Activated CD4-positive, alpha-beta T cell treated with anti-CD3 and anti-CD28 coated beads for 36 hours (primary cell): Measurements from ENCODE around the gene ACTL7A. TPM values are rescaled to one million over a fixed set of nuclear protein-coding genes. Genes with fewer than 3 reads are reported as not detected.

Experiments
- ATAC-seq: fragments of 200-7000 bp; cut with Tn5 transposase; one replicate; pipeline ENCODE4 v1.10.0; 2021; ENCODE audit warnings: mild to moderate bottlenecking, moderate library complexity
- CTCF ChIA-PET: fragments of 350-600 bp; sonication (Branson Sonifier 250); formaldehyde crosslinking; loops from one replicate; lab custom pipeline; 2021; ENCODE audit warnings: antibody characterized with exemption; lab: Charles Lee
- POLR2A ChIA-PET: fragments of 350-600 bp; sonication (Branson Sonifier 250); formaldehyde crosslinking; loops from one replicate; lab custom pipeline; 2021; ENCODE audit warnings: antibody characterized with exemption, inconsistent platforms; lab: Charles Lee
- DNase-seq: peaks from one replicate; pipeline ENCODE4 v3.0.0-alpha.2; 2020
- H3K27ac Mint-ChIP-seq: one replicate; pipeline ENCODE4 v1.8.0; 2021; ENCODE audit warnings: mixed read lengths
- H3K27me3 Mint-ChIP-seq: one replicate; pipeline ENCODE4 v1.8.0; 2021; ENCODE audit warnings: mixed read lengths
- H3K36me3 Mint-ChIP-seq: one replicate; pipeline ENCODE4 v1.8.0; 2021; ENCODE audit warnings: low read depth, mixed read lengths
- H3K4me1 Mint-ChIP-seq: one replicate; pipeline ENCODE4 v1.8.0; 2021; ENCODE audit warnings: mixed read lengths
- H3K4me3 Mint-ChIP-seq: one replicate; pipeline ENCODE4 v1.8.0; 2021; ENCODE audit warnings: mild to moderate bottlenecking, moderate library complexity, mixed read lengths
- H3K9me3 Mint-ChIP-seq: one replicate; pipeline ENCODE4 v1.8.0; 2021; ENCODE audit warnings: low read depth, mixed read lengths
- intact Hi-C, 2 experiments: fragments of 100-400 bp; cut with DNase I in 1 of 2; cut with micrococcal nuclease in 1 of 2; formaldehyde crosslinking; loops; one replicate each; pipeline versions ENCODE4 v1.14.2 to v1.15.1; 2022 to 2024; cut with DNase I, micrococcal nuclease
- total RNA-seq, 2 experiments: library from RNA; stranded (reverse); gene quantifications; one replicate each; pipeline ENCODE4 v1.2.3, GENCODE V29; 2021

ACTL7A gene
- total RNA-seq, 2 experiments from 2014 or later = not detected

- no peaks in the 10 kb centered on the region for H3K27me3 Mint-ChIP-seq
- H3K4me3 Mint-ChIP-seq = no peak overlapping the region
- H3K9me3 Mint-ChIP-seq = no peaks in the 10 kb centered on the region
- H3K36me3 Mint-ChIP-seq = peaks cover 19% of the 10 kb centered on the region
- intact Hi-C loops = no loop called here
- ChIA-PET POLR2A (no interaction called here), CTCF (no interaction called here)
- DNase-seq (no peak), ATAC-seq (no peak)
- H3K27ac Mint-ChIP-seq = no peak overlapping the region
- H3K4me1 Mint-ChIP-seq = peaks cover 3% of the 10 kb centered on the region
These were observed 1.8 kb downstream of the ACTL7A start for GRCh38 chr9:108863891-108864290.

DNA sequence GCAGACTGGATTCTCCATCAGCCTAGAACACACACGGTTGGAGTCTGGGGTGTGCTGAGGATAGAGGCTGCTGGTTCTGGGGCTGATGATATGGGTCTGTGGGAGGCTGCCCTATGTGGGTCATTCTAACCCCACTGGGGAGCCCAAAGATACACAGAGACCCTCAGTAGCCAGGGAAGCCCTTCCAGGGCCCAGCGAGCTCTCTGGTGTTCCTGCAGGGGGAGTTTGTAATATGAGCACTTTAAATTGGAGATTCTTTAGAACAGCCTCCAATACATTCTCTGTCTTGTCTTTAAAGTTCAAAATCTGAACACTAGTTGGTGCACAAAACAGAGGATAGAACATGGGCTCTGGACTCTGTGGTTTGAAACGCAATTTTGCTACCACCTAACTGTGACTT, 2.4 kb downstream of the ACTL7A start:
- Mint-ChIP-seq H3K27ac (no peak overlapping the region), H3K4me1 (peaks cover 3% of the 10 kb centered on the region), H3K27me3 (no peaks in the 10 kb centered on the region), H3K36me3 (peaks cover 25% of the 10 kb centered on the region), H3K9me3 (no peaks in the 10 kb centered on the region), H3K4me3 (no peak overlapping the region)
- intact Hi-C loops = no loop called here
- DNase-seq (no peak), ATAC-seq (no peak)
- ChIA-PET POLR2A (no interaction called here), CTCF (no interaction called here)

- intact Hi-C loops = no loop called here
- Mint-ChIP-seq H3K27me3 (no peaks in the 10 kb centered on the region), H3K27ac (no peak overlapping the region), H3K36me3 (peaks cover 27% of the 10 kb centered on the region), H3K9me3 (no peaks in the 10 kb centered on the region), H3K4me1 (no peaks in the 10 kb centered on the region), H3K4me3 (no peak overlapping the region)
- ATAC-seq = no peak
- POLR2A ChIA-PET = no interaction called here
- no peak for DNase-seq
- CTCF ChIA-PET = no interaction called here
These were observed 3.0 kb downstream of the ACTL7A start for GRCh38 chr9:108865037-108865436.

GRCh38 chr9:108866001-108866420, 3.9 kb downstream of the ACTL7A start:
- DNase-seq (no peak), ATAC-seq (no peak)
- no peaks in the 10 kb centered on the region for H3K27me3 Mint-ChIP-seq
- H3K9me3 Mint-ChIP-seq = no peaks in the 10 kb centered on the region
- H3K4me3 Mint-ChIP-seq = no peak overlapping the region
- H3K4me1 Mint-ChIP-seq = no peaks in the 10 kb centered on the region
- ChIA-PET CTCF (interaction anchor here (0.7 kb wide), 1 partner anchor 57 kb away, joined by 3 read pairs; no protein-coding TSS in a partner anchor), POLR2A (no interaction called here)
- intact Hi-C loops = no loop called here
- no peak overlapping the region for H3K27ac Mint-ChIP-seq
- H3K36me3 Mint-ChIP-seq = peaks cover 33% of the 10 kb centered on the region

- ChIA-PET CTCF (no interaction called here), POLR2A (no interaction called here)
- H3K4me3 Mint-ChIP-seq = no peak overlapping the region
- H3K4me1 Mint-ChIP-seq = no peaks in the 10 kb centered on the region
- H3K27ac Mint-ChIP-seq = no peak overlapping the region
- no peak for ATAC-seq
- no peak for DNase-seq
- H3K36me3 Mint-ChIP-seq = peaks cover 44% of the 10 kb centered on the region
- H3K9me3 Mint-ChIP-seq = no peaks in the 10 kb centered on the region
- no peaks in the 10 kb centered on the region for H3K27me3 Mint-ChIP-seq
- intact Hi-C loops = no loop called here
These were observed 5.0 kb downstream of the ACTL7A start for GRCh38 chr9:108867116-108867515.

GRCh38 chr9:108867829-108868228, 5.8 kb downstream of the ACTL7A start:
- Mint-ChIP-seq H3K9me3 (no peaks in the 10 kb centered on the region), H3K4me3 (no peak overlapping the region), H3K4me1 (no peaks in the 10 kb centered on the region), H3K27me3 (no peaks in the 10 kb centered on the region), H3K27ac (no peak overlapping the region), H3K36me3 (peaks cover 44% of the 10 kb centered on the region)
- intact Hi-C loops = no loop called here
- ChIA-PET CTCF (no interaction called here), POLR2A (no interaction called here)
- DNase-seq = no peak
- no peak for ATAC-seq

DNA sequence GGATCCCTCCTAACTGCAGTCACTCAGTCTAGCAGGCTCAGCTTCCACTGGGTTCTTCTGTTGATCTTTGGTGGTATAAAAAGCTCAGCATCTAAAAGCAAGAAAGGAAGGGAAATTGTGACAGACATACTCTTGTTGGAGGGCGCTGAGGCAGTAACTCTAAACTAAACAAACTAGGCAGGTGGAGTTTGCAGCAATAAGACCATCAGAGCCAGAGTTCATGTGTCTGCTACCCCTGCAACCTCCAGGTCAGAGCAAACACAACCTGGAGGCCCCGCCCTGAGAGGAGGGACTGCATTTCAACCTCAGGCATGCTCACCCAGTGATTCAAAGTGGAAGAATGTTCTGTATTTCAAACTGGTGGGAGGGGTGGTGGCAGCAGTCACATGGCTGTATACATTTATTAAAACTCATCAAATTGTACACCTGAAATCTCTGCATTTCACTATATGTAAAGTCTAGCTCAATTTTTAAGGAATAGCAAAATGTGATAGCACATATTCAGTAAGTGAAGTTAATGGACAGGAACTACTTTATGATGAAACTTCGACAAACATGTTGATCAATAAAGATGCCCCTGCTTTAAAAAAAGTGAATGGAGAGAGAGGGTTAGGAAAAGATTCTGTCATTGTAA, 7.1 kb downstream of the ACTL7A start:
- DNase-seq (no peak), ATAC-seq (no peak)
- ChIA-PET POLR2A (no interaction called here), CTCF (interaction anchor here (0.6 to 1.1 kb wide), 2 partner anchors 16 to 506 kb away, joined by 3 read pairs; no protein-coding TSS in a partner anchor)
- no peaks in the 10 kb centered on the region for H3K27me3 Mint-ChIP-seq
- H3K9me3 Mint-ChIP-seq = no peaks in the 10 kb centered on the region
- peaks cover under 1% of the 10 kb centered on the region for H3K4me1 Mint-ChIP-seq
- intact Hi-C loops = no loop called here
- H3K36me3 Mint-ChIP-seq = peaks cover 53% of the 10 kb centered on the region
- no peak overlapping the region for H3K4me3 Mint-ChIP-seq
- H3K27ac Mint-ChIP-seq = no peak overlapping the region

- ATAC-seq = no peak
- no peaks in the 10 kb centered on the region for H3K9me3 Mint-ChIP-seq
These were observed 12.2 kb downstream of the ACTL7A start for GRCh38 chr9:108874058-108874788.

GRCh38 chr9:108876425-108876824, 14.4 kb downstream of the ACTL7A start:
- DNase-seq = no peak
- no peak for ATAC-seq
- H3K27ac Mint-ChIP-seq = no peak overlapping the region
- intact Hi-C loops = no loop called here
- CTCF ChIA-PET = interaction anchor here (0.7 kb wide), 1 partner anchor 62 kb away, joined by 3 read pairs; no protein-coding TSS in a partner anchor
- peaks cover 69% of the 10 kb centered on the region for H3K36me3 Mint-ChIP-seq
- H3K27me3 Mint-ChIP-seq = no peaks in the 10 kb centered on the region
- H3K9me3 Mint-ChIP-seq = no peaks in the 10 kb centered on the region
- POLR2A ChIA-PET = interaction anchor here (1.2 kb wide), 1 partner anchor 9 kb away, joined by 3 read pairs; no protein-coding TSS in a partner anchor
- peaks cover 5% of the 10 kb centered on the region for H3K4me1 Mint-ChIP-seq
- H3K4me3 Mint-ChIP-seq = no peak overlapping the region

More at GRCh38 chr9:108874058-108874788, 12.2 kb downstream of the ACTL7A start:
- no peak for DNase-seq
- Mint-ChIP-seq H3K4me3 (no peak overlapping the region), H3K36me3 (peaks cover 68% of the 10 kb centered on the region), H3K4me1 (peaks cover 5% of the 10 kb centered on the region), H3K27me3 (no peaks in the 10 kb centered on the region), H3K27ac (no peak overlapping the region)
- POLR2A ChIA-PET = no interaction called here
- intact Hi-C loops = no loop called here
- CTCF ChIA-PET = no interaction called here

DNA sequence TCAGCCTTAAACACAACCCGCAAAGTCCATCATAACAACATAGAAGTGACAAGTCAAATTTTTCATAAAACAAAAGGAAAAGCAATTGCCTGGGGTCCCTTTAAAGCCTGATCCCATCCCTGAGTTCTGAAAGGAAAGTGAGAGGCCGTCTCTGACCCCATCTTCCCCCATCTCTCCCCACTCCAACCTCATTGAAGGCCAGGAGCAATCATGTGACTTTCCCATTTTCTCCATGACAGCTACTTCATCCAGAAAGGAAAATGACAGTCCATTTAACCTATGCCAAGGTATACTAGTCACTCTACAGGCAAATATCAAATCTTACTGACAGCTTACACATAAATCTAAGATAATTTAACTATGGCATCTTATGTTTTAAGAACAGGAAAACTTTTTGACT, 15.5 kb downstream of the ACTL7A start:
- H3K9me3 Mint-ChIP-seq = no peaks in the 10 kb centered on the region
- POLR2A ChIA-PET = interaction anchor here (1.2 kb wide), 1 partner anchor 8 kb away, joined by 3 read pairs; no protein-coding TSS in a partner anchor
- H3K4me3 Mint-ChIP-seq = no peak overlapping the region
- CTCF ChIA-PET = interaction anchor here (0.6 to 1.3 kb wide), 2 partner anchors 12 to 51 kb away, joined by 3 read pairs; no protein-coding TSS in a partner anchor
- DNase-seq (no peak), ATAC-seq (no peak)
- peaks cover 66% of the 10 kb centered on the region for H3K36me3 Mint-ChIP-seq
- H3K27ac Mint-ChIP-seq = no peak overlapping the region
- peaks cover 5% of the 10 kb centered on the region for H3K4me1 Mint-ChIP-seq
- intact Hi-C loops = no loop called here
- H3K27me3 Mint-ChIP-seq = no peaks in the 10 kb centered on the region

DNA sequence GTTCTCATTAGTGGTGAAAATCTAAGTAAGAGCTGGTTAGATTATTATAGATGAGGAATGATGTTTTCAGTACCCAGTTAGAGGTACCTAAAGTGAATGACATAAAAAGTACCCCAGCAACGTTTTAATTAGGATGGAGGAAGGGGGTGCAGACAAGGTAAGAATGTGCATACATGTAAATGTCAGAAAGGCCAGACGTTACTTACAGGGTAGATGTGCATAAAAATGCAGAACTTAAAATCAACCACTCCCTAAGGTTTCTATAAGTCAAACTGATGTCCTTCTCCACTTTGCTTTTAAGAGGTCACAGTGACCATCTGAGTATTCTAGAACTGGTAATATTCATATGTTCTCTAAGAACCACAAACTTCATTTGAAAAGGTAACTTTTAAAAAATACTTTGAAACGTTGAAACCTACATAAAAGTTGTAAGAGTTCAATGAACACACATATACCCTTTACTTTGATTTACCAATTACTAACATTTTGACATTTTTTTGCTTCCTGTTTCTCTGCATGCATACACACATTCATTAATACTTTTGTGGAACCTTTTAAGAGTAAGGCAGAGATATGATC, 18.8 kb downstream of the ACTL7A start:
- ATAC-seq (no peak), DNase-seq (no peak)
- peaks cover 8% of the 10 kb centered on the region for H3K4me1 Mint-ChIP-seq
- CTCF ChIA-PET = no interaction called here
- H3K27me3 Mint-ChIP-seq = no peaks in the 10 kb centered on the region
- H3K36me3 Mint-ChIP-seq = peaks cover 56% of the 10 kb centered on the region
- no peak overlapping the region for H3K27ac Mint-ChIP-seq
- no peak overlapping the region for H3K4me3 Mint-ChIP-seq
- POLR2A ChIA-PET = no interaction called here
- H3K9me3 Mint-ChIP-seq = no peaks in the 10 kb centered on the region
- intact Hi-C loops = no loop called here
